Sciatic nerve (tissue), 1 donor: Measurements from ENCODE around the gene SGCB. TPM values are rescaled to one million over a fixed set of nuclear protein-coding genes. Genes with fewer than 3 reads are reported as not detected.

Experiments
- total RNA-seq: library from RNA; stranded (reverse); fragmentation: NEBNext Ultra II Directional; extraction: Animal tissue kit (Norgen Biotek cat#: 25700); gene quantifications from one replicate; pipeline ENCODE4 v1.2.1, GENCODE V29; 2021
- donor health status: DM: no; HTN: no; CAD: no.

The SGCB gene
- total RNA-seq, 1 donor from 2014 or later: 154 TPM

Other genes starting within 250 kb of the SGCB start
- 88.8 TPM for gene DCUN1D4, start 195.1 kb downstream of the SGCB start, total RNA-seq
- gene LRRC66, start 17.9 kb downstream of the SGCB start, total RNA-seq: 1.7 TPM
- gene SPATA18, start 13.0 kb upstream of the SGCB start, total RNA-seq: 10.8 TPM